HG03571 (cell line): ENCODE measurements around the gene SEPTIN5.
"Not testable (repeated sequence)": the region's sequence is repeated elsewhere in the genome, so short reads cannot be mapped to it uniquely, and the experiment has no call there.

Source experiments
- ATAC-seq: cut with Tn5 transposase; IDR thresholded peaks from one replicate; pipeline ENCODE4 v1.9.1; 2021; ENCODE audit not compliant: unreplicated experiment

SEPTIN5 gene

GRCh38 chr22:19714312-19715187 is at the start of gene SEPTIN5:
Gene SEPTIN5, plus strand, starts transcription at chr22:19714503. Its CDS starts 86 bp downstream, at chr22:19714589.
- no peak for ATAC-seq

GRCh38 chr22:19664951-19665783 is 49.1 kb upstream of the SEPTIN5 start:
- no peak for ATAC-seq

GRCh38 chr22:19665784-19666672 is 48.3 kb upstream of the SEPTIN5 start:
- no peak for ATAC-seq

- ATAC-seq = no peak
Measured at GRCh38 chr22:19666673-19667593, 47.4 kb upstream of the SEPTIN5 start.

GRCh38 chr22:19667872-19668740 is 46.2 kb upstream of the SEPTIN5 start:
- no peak for ATAC-seq

GRCh38 chr22:19668748-19669147 is 45.6 kb upstream of the SEPTIN5 start:
- ATAC-seq = no peak

GRCh38 chr22:19669570-19669969 is 44.7 kb upstream of the SEPTIN5 start:
- no peak for ATAC-seq

- ATAC-seq = no peak
Measured at GRCh38 chr22:19671316-19671715, 43.0 kb upstream of the SEPTIN5 start.

GRCh38 chr22:19672054-19672776 is 42.1 kb upstream of the SEPTIN5 start:
- no peak for ATAC-seq

- no peak for ATAC-seq
Measured at GRCh38 chr22:19673660-19674059, 40.6 kb upstream of the SEPTIN5 start.

- no peak for ATAC-seq
Measured at GRCh38 chr22:19674129-19674928, 40.0 kb upstream of the SEPTIN5 start.

- ATAC-seq = no peak
Measured at GRCh38 chr22:19674929-19675253, 39.4 kb upstream of the SEPTIN5 start.

GRCh38 chr22:19675428-19675827 is 38.9 kb upstream of the SEPTIN5 start:
- ATAC-seq = no peak

GRCh38 chr22:19676437-19676836 is 37.9 kb upstream of the SEPTIN5 start:
- ATAC-seq = not testable (repeated sequence)

- ATAC-seq = no peak
Measured at GRCh38 chr22:19678949-19679521, 35.3 kb upstream of the SEPTIN5 start.

GRCh38 chr22:19679522-19680101 is 34.7 kb upstream of the SEPTIN5 start:
- ATAC-seq = no peak
